SK-MEL-5 (cell line): ENCODE measurements around the gene DGKD. TPM values are rescaled to one million over a fixed set of nuclear protein-coding genes. Genes with fewer than 3 reads are reported as not detected.
A peak's percentile ranks its signal among the peaks of the same experiment; 100 is the strongest.
"Not testable (repeated sequence)": the region's sequence is repeated elsewhere in the genome, so short reads cannot be mapped to it uniquely, and the experiment has no call there.

Experiments used
- DNase-seq: peaks from one replicate; pipeline ENCODE4 v3.0.0-alpha.2; 2016; ENCODE audit warnings: low read depth, low spot score
- in situ Hi-C: cut with HindIII; loops from 2 replicates; pipeline ENCODE4 v1.10.0; 2016; ENCODE audit warnings: low sequenced_read_pairs, high pct_unique_total_duplicates, low pct_unique_long_range_greater_than_20kb
- total RNA-seq: library from RNA; depleted of rRNA; stranded (reverse); fragments of >200 nt; shearing (Covaris generic); gene quantifications from 2 replicates; pipeline ENCODE4 v1.2.3, GENCODE V29; 2014

DGKD gene
- total RNA-seq, 1 experiment from 2014 or later: 7.4 TPM

GRCh38 chr2:233355916-233356315 is 1.6 kb downstream of the DGKD start:
- DNase-seq: no peak
- in situ Hi-C loops: no loop called here

- in situ Hi-C loops: no loop called here
- no peak for DNase-seq
These were observed 2.4 kb downstream of the DGKD start for GRCh38 chr2:233356546-233357308.

- DNase-seq: no peak
- in situ Hi-C loops: no loop called here
These were observed 4.0 kb downstream of the DGKD start for GRCh38 chr2:233358335-233358734.

GRCh38 chr2:233358947-233359346 is 4.7 kb downstream of the DGKD start:
- no peak for DNase-seq
- in situ Hi-C loops: no loop called here

- DNase-seq: no peak
- in situ Hi-C loops: no loop called here
These were observed 5.5 kb downstream of the DGKD start for GRCh38 chr2:233359823-233360222.

- no peak for DNase-seq
- in situ Hi-C loops: no loop called here
These were observed 6.5 kb downstream of the DGKD start for GRCh38 chr2:233360771-233361176.

- in situ Hi-C loops: no loop called here
These were observed 7.0 kb downstream of the DGKD start for GRCh38 chr2:233361297-233361696.

GRCh38 chr2:233362742-233363141 is 8.4 kb downstream of the DGKD start:
- in situ Hi-C loops: no loop called here
- no peak for DNase-seq

More at GRCh38 chr2:233361297-233361696, 7.0 kb downstream of the DGKD start:
- peak; percentile 21 for DNase-seq

GRCh38 chr2:233363744-233364235 is 9.5 kb downstream of the DGKD start:
- in situ Hi-C loops: no loop called here
- no peak for DNase-seq

- in situ Hi-C loops: no loop called here
- DNase-seq: no peak
These were observed 11.7 kb downstream of the DGKD start for GRCh38 chr2:233365861-233366520.

GRCh38 chr2:233367586-233367985 is 13.3 kb downstream of the DGKD start:
- no peak for DNase-seq
- in situ Hi-C loops: no loop called here

GRCh38 chr2:233368756-233369155 is 14.5 kb downstream of the DGKD start:
- in situ Hi-C loops: no loop called here

GRCh38 chr2:233369462-233369861 is 15.2 kb downstream of the DGKD start:
- in situ Hi-C loops: no loop called here

More at GRCh38 chr2:233368756-233369155, 14.5 kb downstream of the DGKD start:
- no peak for DNase-seq

GRCh38 chr2:233369897-233370685 is 15.8 kb downstream of the DGKD start:
- in situ Hi-C loops: no loop called here
- no peak for DNase-seq

More at GRCh38 chr2:233369462-233369861, 15.2 kb downstream of the DGKD start:
- DNase-seq: no peak

GRCh38 chr2:233371641-233372040 is 17.3 kb downstream of the DGKD start:
- in situ Hi-C loops: no loop called here
- DNase-seq: no peak

GRCh38 chr2:233372855-233373254 is 18.6 kb downstream of the DGKD start:
- in situ Hi-C loops: no loop called here
- DNase-seq: no peak

GRCh38 chr2:233373316-233373715 is 19.0 kb downstream of the DGKD start:
- no peak for DNase-seq
- in situ Hi-C loops: no loop called here

- DNase-seq, in situ Hi-C loops: not testable (repeated sequence)
These were observed 20.5 kb downstream of the DGKD start for GRCh38 chr2:233374776-233375175.
